HG03520 (cell line): ENCODE results near the gene TFF2.

Experiments used
- ATAC-seq: cut with Tn5 transposase; IDR thresholded peaks from one replicate; pipeline ENCODE4 v1.9.1; 2021; ENCODE audit warnings: mild to moderate bottlenecking, moderate library complexity; ENCODE audit not compliant: unreplicated experiment

Gene TFF2

GRCh38 chr21:42324896-42325295 is 25.9 kb downstream of the TFF2 start:
- no peak for ATAC-seq

DNA sequence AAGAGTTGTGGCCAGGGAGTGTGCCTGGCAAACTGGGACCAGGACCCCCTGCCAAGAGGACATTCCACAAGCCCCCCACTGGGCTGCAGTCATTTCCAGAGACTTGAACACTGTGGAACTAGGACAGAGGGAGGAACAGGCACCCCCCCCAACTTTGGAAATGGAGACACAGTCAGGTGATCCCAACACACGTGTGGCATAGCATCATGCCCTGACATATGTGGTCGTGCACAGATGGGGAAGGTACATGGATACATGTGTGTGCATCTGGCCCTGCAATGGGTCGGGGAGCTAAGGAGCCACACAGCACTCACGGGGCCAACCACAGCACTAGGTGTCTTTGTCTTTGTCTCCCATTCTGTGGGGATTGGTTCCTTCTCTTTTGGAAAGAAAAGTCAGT is 28.9 kb downstream of the TFF2 start:
- ATAC-seq, result no peak

GRCh38 chr21:42321231-42321630 is 29.6 kb downstream of the TFF2 start:
- no peak for ATAC-seq

DNA sequence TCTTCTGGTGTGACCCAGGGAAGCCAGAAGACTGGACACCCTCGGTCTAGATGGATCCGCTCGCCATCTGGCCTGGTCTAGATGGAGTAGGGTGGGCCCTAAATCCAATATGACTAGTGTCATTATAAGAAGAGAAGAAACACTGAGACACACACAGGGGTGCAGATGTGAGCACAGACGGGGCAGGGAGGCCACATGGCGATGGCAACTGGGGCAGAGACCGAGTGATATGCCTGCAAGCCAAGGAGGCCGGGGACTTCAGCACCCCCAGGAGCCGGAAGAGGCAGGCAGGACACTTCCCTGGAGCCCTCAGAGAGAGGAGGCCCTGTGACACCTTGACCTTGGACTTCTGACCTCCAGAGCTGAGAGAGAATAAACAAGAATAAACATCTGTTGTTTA is 30.0 kb downstream of the TFF2 start:
- no peak for ATAC-seq

DNA sequence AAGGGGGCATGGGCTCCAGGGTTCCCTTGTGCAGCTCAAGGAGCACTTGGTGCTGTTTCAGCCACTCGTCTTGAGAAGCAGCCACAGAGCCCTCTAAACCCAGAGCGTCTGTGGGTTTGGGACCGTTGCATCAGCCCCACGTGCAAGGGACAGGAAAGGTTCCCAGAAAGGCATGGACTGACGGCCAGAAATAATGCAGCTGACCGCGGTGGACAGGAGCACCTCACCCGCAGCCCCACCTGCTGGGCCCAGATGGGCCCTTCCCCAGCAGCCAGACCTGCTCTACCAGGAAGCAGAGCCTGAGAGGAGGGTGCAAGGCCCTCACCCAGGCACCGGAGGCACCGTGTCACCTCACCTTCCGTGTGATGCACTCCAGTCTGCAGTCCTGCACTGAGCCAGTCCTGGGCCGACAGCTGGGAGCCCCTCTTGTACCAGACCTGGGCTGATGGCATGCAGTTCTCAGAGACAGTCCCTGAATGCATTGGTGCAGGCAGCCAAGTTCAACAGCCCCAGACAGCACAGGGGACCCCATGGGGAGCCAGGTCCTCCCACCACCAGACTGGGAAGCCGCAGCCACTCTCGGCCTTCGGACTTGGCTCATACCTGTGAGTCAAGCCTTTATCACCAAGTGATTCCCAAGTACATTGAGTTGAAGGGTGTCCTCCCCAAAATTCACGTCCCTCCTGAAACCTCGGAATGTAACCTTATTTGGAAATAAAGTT is 30.8 kb downstream of the TFF2 start:
- ATAC-seq, result no peak

DNA sequence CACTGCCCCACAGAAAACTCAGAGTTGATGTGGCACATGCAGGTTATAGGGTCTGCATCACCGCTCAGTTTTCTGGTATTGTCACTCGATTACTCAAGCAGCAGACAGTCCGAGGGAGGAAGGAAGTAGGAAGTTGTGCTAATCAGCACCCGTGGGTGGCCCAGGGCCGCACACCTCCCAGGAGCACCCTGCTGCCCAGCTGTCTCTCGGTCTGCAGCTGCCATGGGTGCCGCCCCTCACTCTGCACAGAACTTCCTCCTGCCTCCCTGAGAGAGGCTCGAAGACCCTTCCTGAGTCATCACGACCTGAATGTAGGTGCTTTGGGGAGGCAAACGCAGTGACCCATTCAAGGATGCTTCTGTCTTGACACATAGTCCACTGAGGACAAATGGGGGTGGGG is 31.4 kb downstream of the TFF2 start:
- no peak for ATAC-seq

DNA sequence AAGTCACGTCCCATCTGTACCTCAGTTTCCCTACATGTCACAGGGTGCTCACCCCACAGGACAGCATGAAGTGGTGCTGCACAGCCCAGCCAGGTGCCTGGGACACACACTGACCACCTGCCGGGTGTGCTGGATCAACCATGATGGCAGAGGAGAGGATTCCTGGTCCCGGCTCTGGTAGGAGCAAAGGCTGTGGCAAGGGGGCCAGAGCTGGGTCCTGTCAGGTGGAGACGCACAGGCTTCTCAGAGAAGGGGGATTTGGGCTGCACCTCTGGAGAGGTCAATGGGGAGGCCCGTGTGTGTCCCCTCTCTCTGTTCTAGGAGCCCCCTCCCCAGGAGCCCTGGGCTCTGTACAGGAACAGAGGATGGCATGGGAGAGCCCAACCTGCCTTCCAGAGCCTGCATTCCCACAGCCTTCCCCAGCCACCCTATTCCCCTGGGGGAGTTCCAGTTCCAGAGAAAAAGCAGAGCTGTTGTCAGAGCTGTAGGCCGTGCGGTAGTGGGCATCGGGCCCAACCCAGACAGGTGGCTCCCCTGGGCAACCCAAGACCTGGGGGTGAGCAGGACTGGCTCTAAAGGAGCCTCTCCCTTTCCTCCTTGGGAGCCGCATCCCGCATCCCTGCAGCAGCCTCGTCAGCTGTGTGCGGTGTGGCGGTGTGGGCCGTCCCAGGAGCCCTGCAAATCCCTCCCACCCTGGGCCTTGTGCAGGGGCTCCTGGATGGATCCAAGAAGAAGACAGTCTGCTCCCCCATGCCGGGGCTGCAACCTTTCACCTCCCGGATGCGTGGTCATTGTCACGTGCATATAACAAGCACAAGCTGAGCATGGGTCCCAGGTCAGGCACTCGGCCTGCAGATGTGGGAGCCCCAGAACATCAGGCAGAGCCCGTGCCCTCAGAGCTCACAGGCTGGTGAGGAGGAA is 32.7 kb downstream of the TFF2 start:
- no peak for ATAC-seq

- ATAC-seq, result no peak
These were observed 33.5 kb downstream of the TFF2 start for GRCh38 chr21:42317341-42317741.

DNA sequence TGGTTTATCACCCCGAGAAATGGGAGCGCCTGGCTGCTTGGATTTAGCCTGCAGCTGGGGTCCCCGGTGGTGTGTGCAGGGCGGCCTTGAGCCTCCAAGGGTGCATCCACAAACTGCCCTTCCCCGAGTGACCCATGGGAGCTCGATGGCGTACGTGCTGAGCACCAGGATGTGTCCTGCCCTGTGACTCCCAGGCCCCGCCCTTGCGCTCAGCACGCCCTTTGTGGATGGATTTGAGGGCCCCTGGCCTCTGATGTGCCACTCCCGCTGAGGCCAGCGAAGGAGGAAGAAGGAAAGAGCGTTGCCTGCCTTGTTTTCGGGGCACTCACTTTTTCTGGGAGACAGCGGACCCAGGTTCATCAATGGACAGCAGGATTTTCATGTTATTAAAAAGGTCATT is 33.9 kb downstream of the TFF2 start:
- no peak for ATAC-seq

DNA sequence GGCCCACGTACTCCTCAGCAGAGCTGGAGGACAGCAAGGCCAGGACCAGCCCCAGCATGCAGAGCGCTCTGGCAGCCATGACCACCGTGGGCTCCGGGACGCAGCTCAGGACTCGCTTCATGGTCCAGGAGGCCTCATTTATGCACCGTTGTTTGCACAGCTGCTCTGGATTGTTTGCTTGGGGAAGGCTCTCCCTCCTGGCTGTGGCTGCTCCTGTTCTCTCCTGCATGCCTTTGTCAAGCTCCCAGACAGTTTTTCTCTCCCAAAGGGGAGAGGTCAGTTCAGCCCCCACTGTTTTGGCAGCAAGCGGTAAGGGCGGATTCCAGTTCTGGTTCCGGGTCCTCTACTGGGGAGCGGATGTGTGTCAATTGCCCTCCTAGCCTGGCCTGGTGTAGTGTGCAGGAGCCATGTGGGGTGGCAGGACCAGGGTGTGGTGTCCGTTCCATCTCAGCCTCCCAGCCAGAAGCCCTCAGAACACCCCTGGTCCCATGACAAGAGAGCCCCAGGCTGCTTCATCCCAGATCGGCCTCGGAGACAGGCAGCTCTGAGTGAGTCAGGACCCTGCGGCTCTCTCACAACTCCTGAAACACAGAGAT is 35.4 kb downstream of the TFF2 start, which contains the start of gene TFF3:
TSS of gene TFF3 (minus strand) at position 114 of the 596 bp plus-strand sequence. CDS start at position 79, 35 bp downstream.
- ATAC-seq, result no peak

GRCh38 chr21:42314616-42315295 is 36.0 kb downstream of the TFF2 start:
- ATAC-seq, result no peak

GRCh38 chr21:42313501-42313969 is 37.3 kb downstream of the TFF2 start:
- ATAC-seq, result no peak

- ATAC-seq, result no peak
These were observed 38.1 kb downstream of the TFF2 start for GRCh38 chr21:42312626-42313104.

DNA sequence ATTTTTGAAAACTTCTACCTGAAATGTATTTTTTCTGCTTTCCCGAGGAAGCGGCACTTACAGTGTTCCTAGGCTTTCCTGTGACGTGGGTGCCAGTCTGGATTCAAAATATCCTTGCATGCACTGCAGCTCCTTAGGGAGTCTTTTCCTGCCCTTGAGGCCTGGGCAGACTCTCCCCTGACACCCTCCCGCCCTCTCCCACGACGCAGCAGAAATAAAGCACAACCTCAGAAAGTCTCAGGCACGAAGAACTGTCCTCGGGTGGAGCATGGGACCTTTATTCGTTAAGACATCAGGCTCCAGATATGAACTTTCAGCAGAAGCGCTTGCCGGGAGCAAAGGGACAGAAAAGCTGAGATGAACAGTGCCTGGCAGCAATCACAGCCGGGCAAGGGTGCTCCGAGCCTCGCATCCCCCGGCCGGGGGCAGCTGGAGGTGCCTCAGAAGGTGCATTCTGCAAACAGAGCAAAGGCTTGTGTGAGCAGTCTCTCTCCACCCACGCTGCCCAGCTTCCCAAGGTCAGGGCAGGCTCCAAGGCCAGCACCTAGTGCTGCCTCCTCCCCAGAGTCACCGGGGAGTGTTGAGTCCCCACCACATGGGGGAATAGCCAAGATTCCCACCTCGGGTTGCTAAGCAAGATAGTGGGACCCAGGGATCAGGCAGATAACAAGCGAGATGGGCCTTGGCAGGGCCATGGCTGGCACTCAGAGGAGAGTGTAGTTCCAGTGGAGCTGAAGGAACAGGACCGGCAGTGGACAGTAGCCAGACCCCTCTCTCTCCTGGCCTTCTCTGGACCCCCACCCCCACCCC is 38.8 kb downstream of the TFF2 start:
- ATAC-seq, result no peak

GRCh38 chr21:42311160-42311559 is 39.6 kb downstream of the TFF2 start:
- no peak for ATAC-seq

GRCh38 chr21:42310411-42311001 is 40.3 kb downstream of the TFF2 start:
- ATAC-seq, result no peak

DNA sequence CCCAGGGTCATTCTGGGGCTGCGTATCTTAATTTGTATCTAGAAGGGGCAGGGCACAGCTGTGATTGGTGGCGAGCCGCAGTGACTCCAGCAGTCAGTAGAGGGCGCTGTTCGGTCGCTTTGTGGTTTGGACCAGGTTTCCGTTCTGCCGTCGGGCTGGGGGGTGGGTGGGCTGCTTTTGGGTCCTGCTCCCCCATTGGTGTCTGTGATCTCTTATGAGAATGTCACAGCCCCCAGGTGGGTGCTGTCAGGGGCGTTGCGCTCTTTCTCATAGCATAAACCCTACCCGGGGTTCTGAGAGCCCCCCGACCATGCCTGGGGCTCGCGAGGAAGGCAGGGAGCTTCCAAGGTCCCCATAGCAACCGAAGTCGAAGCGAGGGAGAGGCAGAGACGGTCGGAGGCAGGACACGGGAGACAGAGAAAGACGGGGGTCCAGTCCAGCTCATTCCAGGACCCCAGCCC is 41.0 kb downstream of the TFF2 start:
- ATAC-seq, result no peak

DNA sequence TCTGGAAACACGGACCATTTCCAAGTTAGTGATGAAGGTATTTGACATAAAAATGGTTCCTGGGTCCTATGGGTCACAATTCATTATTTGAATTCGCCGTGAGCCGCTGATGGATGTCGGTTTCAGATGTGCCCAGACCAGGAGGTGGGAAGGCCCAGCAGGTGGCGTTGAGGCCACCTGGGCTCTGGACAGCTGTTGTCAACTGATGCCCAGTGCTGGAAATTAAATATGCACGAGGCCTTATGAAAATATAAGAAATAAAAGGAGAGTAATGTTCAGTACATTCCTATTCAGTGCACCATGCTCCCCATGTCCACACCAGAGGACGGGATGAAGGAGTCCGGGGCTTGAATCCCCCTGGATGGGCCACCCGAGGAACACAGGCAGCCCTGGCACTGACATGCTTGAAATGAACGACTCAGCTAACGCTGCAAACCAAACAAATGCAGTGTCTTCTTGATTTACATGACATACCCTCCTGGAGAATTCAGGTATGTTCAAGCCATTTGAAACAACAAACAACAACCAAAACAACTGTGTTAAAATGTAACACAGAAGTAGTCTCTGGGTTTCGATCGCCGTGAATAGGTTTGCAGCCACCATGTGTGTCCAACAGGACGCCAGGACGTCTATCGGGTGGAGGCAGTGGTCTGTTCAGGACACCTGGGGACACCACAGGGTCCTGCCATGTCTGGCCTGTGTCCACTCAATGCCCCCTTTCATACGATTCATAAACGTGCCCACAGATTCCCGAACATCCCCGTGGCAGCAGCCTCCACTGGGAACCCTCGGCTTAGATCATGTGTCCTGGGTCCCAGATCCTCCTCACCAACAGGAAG is 41.7 kb downstream of the TFF2 start:
- no peak for ATAC-seq
